Measurements from ENCODE around the gene NKPD1. TPM values are rescaled to one million over a fixed set of nuclear protein-coding genes. Genes with fewer than 3 reads are reported as not detected.

The NKPD1 gene
- total and polyA plus RNA-seq, 4 donors = not detected

- TF ChIP-seq, protein P1, sequence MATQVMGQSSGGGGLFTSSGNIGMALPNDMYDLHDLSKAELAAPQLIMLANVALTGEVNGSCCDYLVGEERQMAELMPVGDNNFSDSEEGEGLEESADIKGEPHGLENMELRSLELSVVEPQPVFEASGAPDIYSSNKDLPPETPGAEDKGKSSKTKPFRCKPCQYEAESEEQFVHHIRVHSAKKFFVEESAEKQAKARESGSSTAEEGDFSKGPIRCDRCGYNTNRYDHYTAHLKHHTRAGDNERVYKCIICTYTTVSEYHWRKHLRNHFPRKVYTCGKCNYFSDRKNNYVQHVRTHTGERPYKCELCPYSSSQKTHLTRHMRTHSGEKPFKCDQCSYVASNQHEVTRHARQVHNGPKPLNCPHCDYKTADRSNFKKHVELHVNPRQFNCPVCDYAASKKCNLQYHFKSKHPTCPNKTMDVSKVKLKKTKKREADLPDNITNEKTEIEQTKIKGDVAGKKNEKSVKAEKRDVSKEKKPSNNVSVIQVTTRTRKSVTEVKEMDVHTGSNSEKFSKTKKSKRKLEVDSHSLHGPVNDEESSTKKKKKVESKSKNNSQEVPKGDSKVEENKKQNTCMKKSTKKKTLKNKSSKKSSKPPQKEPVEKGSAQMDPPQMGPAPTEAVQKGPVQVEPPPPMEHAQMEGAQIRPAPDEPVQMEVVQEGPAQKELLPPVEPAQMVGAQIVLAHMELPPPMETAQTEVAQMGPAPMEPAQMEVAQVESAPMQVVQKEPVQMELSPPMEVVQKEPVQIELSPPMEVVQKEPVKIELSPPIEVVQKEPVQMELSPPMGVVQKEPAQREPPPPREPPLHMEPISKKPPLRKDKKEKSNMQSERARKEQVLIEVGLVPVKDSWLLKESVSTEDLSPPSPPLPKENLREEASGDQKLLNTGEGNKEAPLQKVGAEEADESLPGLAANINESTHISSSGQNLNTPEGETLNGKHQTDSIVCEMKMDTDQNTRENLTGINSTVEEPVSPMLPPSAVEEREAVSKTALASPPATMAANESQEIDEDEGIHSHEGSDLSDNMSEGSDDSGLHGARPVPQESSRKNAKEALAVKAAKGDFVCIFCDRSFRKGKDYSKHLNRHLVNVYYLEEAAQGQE (IDR thresholded peaks at IDR 0.05) = no peak
- TF ChIP-seq JUND (IDR thresholded peaks at IDR 0.05) = no peak
Observed at GRCh38 chr19:45163156-45163555, 2.4 kb upstream of the NKPD1 start (continued).

DNA sequence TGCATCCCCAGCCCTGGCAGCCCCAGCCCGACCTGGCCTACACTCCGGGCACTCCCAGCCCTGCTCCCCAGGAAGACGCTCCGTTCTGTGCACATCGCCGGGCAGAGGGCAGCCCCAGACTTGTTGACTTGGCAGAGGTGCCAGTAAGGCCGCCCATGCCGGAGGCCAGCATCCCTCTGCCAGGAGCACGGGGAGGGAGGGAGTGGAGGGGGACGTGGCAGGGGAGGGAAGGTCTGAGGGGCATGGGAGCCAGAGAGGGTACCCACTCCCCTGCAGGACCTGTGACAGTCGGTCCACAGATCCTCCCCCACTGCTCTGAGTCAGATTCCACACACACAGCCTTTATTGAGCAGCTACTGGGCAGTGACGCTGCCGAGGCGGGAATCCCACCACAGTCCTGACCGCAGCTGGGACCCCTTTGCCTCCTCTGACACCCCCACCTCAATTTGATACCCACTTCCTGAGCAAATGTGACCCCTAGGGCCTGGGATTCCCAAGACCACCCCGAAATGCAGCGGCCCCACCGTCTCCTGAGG, 1.9 kb upstream of the NKPD1 start:
- Histone ChIP-seq H3K4me1 (ENCODE audit: control insufficient read depth in 4 of 4, insufficient read depth in 4 of 4, low read length in 3 of 4) (peaks cover 0 to 10% (median 3%) of the 10 kb centered on the region in 4 donors), H3K4me3 (ENCODE audit: low read depth in 1 of 3, low read length in 3 of 3) (no peak overlapping the region), H3K27me3 (ENCODE audit: control insufficient read depth in 4 of 4, insufficient read depth in 4 of 4, low read length in 3 of 4) (no peaks in the 10 kb centered on the region), H3K9me3 (ENCODE audit: control insufficient read depth in 4 of 4, low read length in 3 of 4) (no peaks in the 10 kb centered on the region), H3K36me3 (ENCODE audit: control insufficient read depth in 4 of 4, insufficient read depth in 3 of 4, low read depth in 1 of 4, low read length in 3 of 4) (no peaks in the 10 kb centered on the region), H3K9ac (ENCODE audit: low read depth in 1 of 2, low read length in 2 of 2) (no peak overlapping the region), H3K27ac (ENCODE audit: low read depth in 1 of 2, low read length in 2 of 2) (no peak overlapping the region)
- DNase-seq (ENCODE audit: low spot score) = no peak
- WGBS = 59% methylated on average over 18 of the region's 18 CpGs
- TF ChIP-seq NR2F2 (IDR thresholded peaks at IDR 0.05) (no peak), HNF4G (IDR thresholded peaks at IDR 0.05) (no peak), SP1 (IDR thresholded peaks at IDR 0.05) (no peak), RXRA (IDR thresholded peaks at IDR 0.05) (no peak)
- TF ChIP-seq, protein P2, sequence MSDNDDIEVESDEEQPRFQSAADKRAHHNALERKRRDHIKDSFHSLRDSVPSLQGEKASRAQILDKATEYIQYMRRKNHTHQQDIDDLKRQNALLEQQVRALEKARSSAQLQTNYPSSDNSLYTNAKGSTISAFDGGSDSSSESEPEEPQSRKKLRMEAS (IDR thresholded peaks at IDR 0.05) = no peak

DNA sequence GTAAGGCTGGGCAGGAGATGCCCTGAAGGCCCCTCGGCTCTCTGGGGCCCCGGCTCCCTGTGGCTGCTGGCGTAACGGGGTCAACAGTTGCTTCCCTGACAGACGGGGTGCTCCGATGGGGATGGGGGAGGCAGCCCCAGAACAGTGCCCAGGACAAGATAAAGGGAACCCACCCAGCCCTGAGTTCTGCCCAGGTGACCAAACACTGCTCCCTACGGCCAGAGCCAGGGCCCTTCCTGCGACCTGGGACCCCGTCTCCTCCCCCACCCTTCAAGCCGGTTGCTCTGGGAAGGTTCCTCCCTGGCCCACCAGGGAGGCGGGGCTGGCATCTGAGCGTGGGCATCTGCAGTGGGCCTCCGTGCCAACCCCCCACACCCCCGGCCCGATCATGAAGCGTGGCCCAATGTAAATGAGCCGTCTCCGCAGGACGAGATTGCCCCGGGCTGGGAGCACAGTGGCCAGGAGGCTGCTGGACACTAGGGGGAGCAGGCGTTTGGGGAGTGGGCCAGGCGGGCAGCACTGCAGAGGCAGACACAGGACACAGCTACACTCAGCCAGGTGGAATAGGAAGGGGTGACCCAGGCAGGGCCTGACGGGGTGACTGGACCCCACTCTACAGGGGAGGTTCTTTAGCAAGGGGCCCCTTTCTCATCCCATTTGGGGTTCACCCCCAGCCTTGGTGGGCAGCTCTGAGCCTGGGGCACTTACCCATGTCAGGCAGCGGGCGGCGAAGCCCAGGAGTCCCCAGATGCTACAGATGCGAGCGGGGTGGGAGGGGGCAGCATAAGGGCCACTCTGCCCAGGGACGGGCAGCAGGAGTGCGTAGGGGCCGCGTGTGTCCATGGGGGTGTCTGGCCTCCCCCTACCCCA, 1.2 kb upstream of the NKPD1 start:
- Histone ChIP-seq H3K27me3 (ENCODE audit: control insufficient read depth in 4 of 4, insufficient read depth in 4 of 4, low read length in 3 of 4) (no peaks in the 10 kb centered on the region), H3K9ac (ENCODE audit: low read depth in 1 of 2, low read length in 2 of 2) (no peak overlapping the region), H3K9me3 (ENCODE audit: control insufficient read depth in 4 of 4, low read length in 3 of 4) (no peaks in the 10 kb centered on the region), H3K4me3 (ENCODE audit: low read depth in 1 of 3, low read length in 3 of 3) (no peak overlapping the region), H3K27ac (ENCODE audit: low read depth in 1 of 2, low read length in 2 of 2) (no peak overlapping the region), H3K36me3 (ENCODE audit: control insufficient read depth in 4 of 4, insufficient read depth in 3 of 4, low read depth in 1 of 4, low read length in 3 of 4) (no peaks in the 10 kb centered on the region), H3K4me1 (ENCODE audit: control insufficient read depth in 4 of 4, insufficient read depth in 4 of 4, low read length in 3 of 4) (peaks cover 0 to 10% (median 3%) of the 10 kb centered on the region in 4 donors)
- TF ChIP-seq, protein P3, sequence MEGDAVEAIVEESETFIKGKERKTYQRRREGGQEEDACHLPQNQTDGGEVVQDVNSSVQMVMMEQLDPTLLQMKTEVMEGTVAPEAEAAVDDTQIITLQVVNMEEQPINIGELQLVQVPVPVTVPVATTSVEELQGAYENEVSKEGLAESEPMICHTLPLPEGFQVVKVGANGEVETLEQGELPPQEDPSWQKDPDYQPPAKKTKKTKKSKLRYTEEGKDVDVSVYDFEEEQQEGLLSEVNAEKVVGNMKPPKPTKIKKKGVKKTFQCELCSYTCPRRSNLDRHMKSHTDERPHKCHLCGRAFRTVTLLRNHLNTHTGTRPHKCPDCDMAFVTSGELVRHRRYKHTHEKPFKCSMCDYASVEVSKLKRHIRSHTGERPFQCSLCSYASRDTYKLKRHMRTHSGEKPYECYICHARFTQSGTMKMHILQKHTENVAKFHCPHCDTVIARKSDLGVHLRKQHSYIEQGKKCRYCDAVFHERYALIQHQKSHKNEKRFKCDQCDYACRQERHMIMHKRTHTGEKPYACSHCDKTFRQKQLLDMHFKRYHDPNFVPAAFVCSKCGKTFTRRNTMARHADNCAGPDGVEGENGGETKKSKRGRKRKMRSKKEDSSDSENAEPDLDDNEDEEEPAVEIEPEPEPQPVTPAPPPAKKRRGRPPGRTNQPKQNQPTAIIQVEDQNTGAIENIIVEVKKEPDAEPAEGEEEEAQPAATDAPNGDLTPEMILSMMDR (IDR thresholded peaks at IDR 0.05; ENCODE audit: low read depth, low read length, missing input control) = peak; percentile 42
- peak in 1 of 2 donors; percentile 75 for TF ChIP-seq RAD21 (IDR thresholded peaks at IDR 0.05)
- no peak for TF ChIP-seq YY1 (IDR thresholded peaks at IDR 0.05)
- no peak for TF ChIP-seq TAF1 (conservative IDR thresholded peaks at IDR 0.05)
- TF ChIP-seq, protein P2 (IDR thresholded peaks at IDR 0.05) = no peak
- TF ChIP-seq FOXA2 (IDR thresholded peaks at IDR 0.05) = no peak
- no peak for TF ChIP-seq JUND (IDR thresholded peaks at IDR 0.05)
- DNase-seq (ENCODE audit: low spot score) = no peak
- 46% methylated on average over 32 of the region's 32 CpGs for WGBS
